HepG2 (cell line): Measurements from ENCODE around the gene MRPS5. TPM values are rescaled to one million over a fixed set of nuclear protein-coding genes. Genes with fewer than 3 reads are reported as not detected.

ENCODE experiments used
- ATF4 ChIP-seq, 2 experiments: fragments of 450-650 bp in 1 of 2; sonication (generic) in 1 of 2; formaldehyde crosslinking; IDR thresholded peaks; 2 replicates each; pipeline versions ENCODE4 v1.5.0 to v1.8.0; 2020 to 2022; ENCODE audit warnings: mild to moderate bottlenecking in 1 of 2, missing genetic modification reagents in 1 of 2
- CAMTA2 ChIP-seq: sonication (generic); formaldehyde crosslinking; IDR thresholded peaks from 2 replicates; pipeline ENCODE4 v1.4.0; 2020; ENCODE audit warnings: mild to moderate bottlenecking, missing genetic modification reagents, borderline replicate concordance
- CBX1 ChIP-seq: IDR thresholded peaks from one replicate; pipeline ENCODE4 v1.6.1; 2016; ENCODE audit warnings: antibody characterized with exemption, low read depth
- CCAR2 ChIP-seq: fragments of 200-400 bp; formaldehyde crosslinking; optimal IDR thresholded peaks from 2 replicates; pipeline ENCODE3; 2018; ENCODE audit warnings: low read depth, mild to moderate bottlenecking, low read length, moderate library complexity
- ETS1 ChIP-seq: sonication (generic); formaldehyde crosslinking; IDR thresholded peaks from 2 replicates; pipeline ENCODE4 v1.4.0; 2020; ENCODE audit warnings: missing genetic modification reagents
- FIP1L1 ChIP-seq: fragments of 200-400 bp; formaldehyde crosslinking; IDR thresholded peaks from 2 replicates; pipeline ENCODE4 v1.6.1; 2018; ENCODE audit warnings: low read depth, mild to moderate bottlenecking, low read length, moderate library complexity, borderline replicate concordance; ENCODE audit not compliant: insufficient read depth
- FOSL1 ChIP-seq: sonication (generic); formaldehyde crosslinking; IDR thresholded peaks from 2 replicates; pipeline ENCODE4 v1.9.0; 2021; ENCODE audit warnings: missing genetic modification reagents, borderline replicate concordance
- HDAC1 ChIP-seq: sonication (generic); formaldehyde crosslinking; IDR thresholded peaks from 2 replicates; pipeline ENCODE4 v1.5.1; 2020; ENCODE audit warnings: mild to moderate bottlenecking, missing genetic modification reagents
- ISL2 ChIP-seq: sonication (generic); formaldehyde crosslinking; IDR thresholded peaks from 2 replicates; pipeline ENCODE4 v1.5.0; 2020; ENCODE audit warnings: missing genetic modification reagents
- JUN ChIP-seq: sonication (generic); formaldehyde crosslinking; IDR thresholded peaks from 2 replicates; pipeline ENCODE4 v1.4.0; 2020; ENCODE audit warnings: mild to moderate bottlenecking, missing genetic modification reagents
- KLF16 ChIP-seq, 2 experiments: sonication (generic) in 1 of 2; formaldehyde crosslinking in 1 of 2; IDR thresholded peaks; 2 replicates each; pipeline versions ENCODE4 v1.6.1 to v1.8.0; 2016 to 2023; ENCODE audit warnings: missing genetic modification reagents in 2 of 2, missing compliant biosample characterization in 1 of 2
- MAF1 ChIP-seq: sonication (generic); formaldehyde crosslinking; IDR thresholded peaks from 2 replicates; pipeline ENCODE4 v1.5.0; 2020; ENCODE audit warnings: missing genetic modification reagents, borderline replicate concordance
- MYNN ChIP-seq: sonication (generic); formaldehyde crosslinking; IDR thresholded peaks from 2 replicates; pipeline ENCODE4 v1.4.0; 2020; ENCODE audit warnings: mild to moderate bottlenecking, low read depth, missing genetic modification reagents
- SOX6 ChIP-seq, 2 experiments: fragments of 450-650 bp in 1 of 2; sonication (generic) in 1 of 2; formaldehyde crosslinking in 1 of 2; IDR thresholded peaks; 2 replicates each; pipeline versions ENCODE4 v1.4.0 to v1.6.1; 2017 to 2020; ENCODE audit warnings: antibody characterized with exemption in 1 of 2, mild to moderate bottlenecking in 1 of 2, missing genetic modification reagents in 1 of 2
- TCF7 ChIP-seq: sonication (generic); IDR thresholded peaks from 2 replicates; pipeline ENCODE4 v1.6.1; 2016; ENCODE audit warnings: antibody characterized with exemption, low read depth
- ZNF274 ChIP-seq: sonication (generic); formaldehyde crosslinking; IDR thresholded peaks from 2 replicates; pipeline ENCODE4 v1.5.1; 2020; ENCODE audit warnings: mild to moderate bottlenecking, missing genetic modification reagents
- ZNF503 ChIP-seq: sonication (generic); formaldehyde crosslinking; IDR thresholded peaks from 2 replicates; pipeline ENCODE4 v1.4.0; 2020; ENCODE audit warnings: missing genetic modification reagents
- ZNF576 ChIP-seq: sonication (generic); formaldehyde crosslinking; IDR thresholded peaks from 2 replicates; pipeline ENCODE4 v1.4.0; 2020; ENCODE audit warnings: mild to moderate bottlenecking, missing genetic modification reagents
- polyA plus RNA-seq, 8 experiments: library from polyadenylated mRNA; depleted of rRNA in 3 of 8; stranded (reverse) in 7 of 8; unstranded in 1 of 8; fragments of >200 nt; fragmentation: Illumina TruSeq in 4 of 8; extraction: Trizol in 4 of 8; gene quantifications; 2 replicates each; pipeline versions ENCODE4 v1.2.1 to v1.2.3, GENCODE V29; 2011 to 2016; ENCODE audit warnings: low read depth in 4 of 8, missing spikeins in 1 of 8, mixed read lengths in 1 of 8; ENCODE audit not compliant: insufficient read depth in 1 of 8
- total RNA-seq, 5 experiments: library from RNA; depleted of rRNA; stranded (reverse); fragments of >200 nt; fragmentation: Illumina TruSeq; extraction: Trizol; gene quantifications; 2 replicates each; pipeline ENCODE4 v1.2.3, GENCODE V29; 2016; ENCODE audit warnings: low read depth in 1 of 5
- TF ChIP-seq, protein P1 (sequence below): sonication (generic); formaldehyde crosslinking; IDR thresholded peaks from 2 replicates; pipeline ENCODE4 v1.4.0; 2020; ENCODE audit warnings: low read depth, mild to moderate bottlenecking, missing genetic modification reagents
- TF ChIP-seq, protein P2 (sequence below): IDR thresholded peaks from 2 replicates; pipeline ENCODE4 v1.6.1; 2012; ENCODE audit warnings: low read length, improper control_type of control experiment

The MRPS5 gene
- total and polyA plus RNA-seq, 2 of the 13 experiments (the other 11 are each of a cell fraction or from before 2014, with no cell fraction given), result 98.8 to 134 TPM

- TF ChIP-seq MYNN (CRISPR knock-in tag), result peak; percentile 92; the same call in 1 of the 2 replicates
- no peak; the same call in 1 of the 2 replicates for TF ChIP-seq FIP1L1
- TF ChIP-seq CAMTA2 (CRISPR knock-in tag), result 0 out of 2 replicates have a peak, but pooled peaks have one; percentile 36
- peak; percentile 61 for TF ChIP-seq ISL2 (CRISPR knock-in tag)
- no peak for TF ChIP-seq TCF7
- TF ChIP-seq JUN, result peak; percentile 77; the same call in 1 of the 2 replicates
- peak; percentile 91 for TF ChIP-seq ZNF274 (CRISPR knock-in tag)
- TF ChIP-seq HDAC1 (CRISPR knock-in tag), result peak; percentile 98
- TF ChIP-seq ATF4 (CRISPR knock-in tag; IDR thresholded peaks at IDR 0.05), result no peak; a peak in 2 of 4 replicates
- peak; percentile 65 for TF ChIP-seq CBX1
- no peak for TF ChIP-seq CCAR2
- no peak; the same call in 1 of the 2 replicates for TF ChIP-seq MAF1 (CRISPR knock-in tag)
- peak in 1 of 2 experiments; percentile 93; a peak in 2 of 4 replicates for TF ChIP-seq KLF16 (CRISPR knock-in tag; IDR thresholded peaks at IDR 0.05)
- TF ChIP-seq FOSL1 (CRISPR knock-in tag), result no peak
- TF ChIP-seq ZNF503 (CRISPR knock-in tag), result peak; percentile 46; the same call in 1 of the 2 replicates
- TF ChIP-seq, protein P1, sequence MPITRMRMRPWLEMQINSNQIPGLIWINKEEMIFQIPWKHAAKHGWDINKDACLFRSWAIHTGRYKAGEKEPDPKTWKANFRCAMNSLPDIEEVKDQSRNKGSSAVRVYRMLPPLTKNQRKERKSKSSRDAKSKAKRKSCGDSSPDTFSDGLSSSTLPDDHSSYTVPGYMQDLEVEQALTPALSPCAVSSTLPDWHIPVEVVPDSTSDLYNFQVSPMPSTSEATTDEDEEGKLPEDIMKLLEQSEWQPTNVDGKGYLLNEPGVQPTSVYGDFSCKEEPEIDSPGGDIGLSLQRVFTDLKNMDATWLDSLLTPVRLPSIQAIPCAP (CRISPR knock-in tag), result no peak; the same call in 1 of the 2 replicates
- no peak for TF ChIP-seq SOX6 (IDR thresholded peaks at IDR 0.05)
- peak; percentile 57 for TF ChIP-seq SOX6 (CRISPR knock-in tag; IDR thresholded peaks at IDR 0.05)
- TF ChIP-seq, protein P2, sequence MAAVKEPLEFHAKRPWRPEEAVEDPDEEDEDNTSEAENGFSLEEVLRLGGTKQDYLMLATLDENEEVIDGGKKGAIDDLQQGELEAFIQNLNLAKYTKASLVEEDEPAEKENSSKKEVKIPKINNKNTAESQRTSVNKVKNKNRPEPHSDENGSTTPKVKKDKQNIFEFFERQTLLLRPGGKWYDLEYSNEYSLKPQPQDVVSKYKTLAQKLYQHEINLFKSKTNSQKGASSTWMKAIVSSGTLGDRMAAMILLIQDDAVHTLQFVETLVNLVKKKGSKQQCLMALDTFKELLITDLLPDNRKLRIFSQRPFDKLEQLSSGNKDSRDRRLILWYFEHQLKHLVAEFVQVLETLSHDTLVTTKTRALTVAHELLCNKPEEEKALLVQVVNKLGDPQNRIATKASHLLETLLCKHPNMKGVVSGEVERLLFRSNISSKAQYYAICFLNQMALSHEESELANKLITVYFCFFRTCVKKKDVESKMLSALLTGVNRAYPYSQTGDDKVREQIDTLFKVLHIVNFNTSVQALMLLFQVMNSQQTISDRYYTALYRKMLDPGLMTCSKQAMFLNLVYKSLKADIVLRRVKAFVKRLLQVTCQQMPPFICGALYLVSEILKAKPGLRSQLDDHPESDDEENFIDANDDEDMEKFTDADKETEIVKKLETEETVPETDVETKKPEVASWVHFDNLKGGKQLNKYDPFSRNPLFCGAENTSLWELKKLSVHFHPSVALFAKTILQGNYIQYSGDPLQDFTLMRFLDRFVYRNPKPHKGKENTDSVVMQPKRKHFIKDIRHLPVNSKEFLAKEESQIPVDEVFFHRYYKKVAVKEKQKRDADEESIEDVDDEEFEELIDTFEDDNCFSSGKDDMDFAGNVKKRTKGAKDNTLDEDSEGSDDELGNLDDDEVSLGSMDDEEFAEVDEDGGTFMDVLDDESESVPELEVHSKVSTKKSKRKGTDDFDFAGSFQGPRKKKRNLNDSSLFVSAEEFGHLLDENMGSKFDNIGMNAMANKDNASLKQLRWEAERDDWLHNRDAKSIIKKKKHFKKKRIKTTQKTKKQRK, result no peak
- TF ChIP-seq ZNF576 (CRISPR knock-in tag), result no peak
- no peak for TF ChIP-seq ETS1 (CRISPR knock-in tag)
Measured at GRCh38 chr2:95165371-95166064, 43.9 kb upstream of the MRPS5 start, which contains the start of gene ZNF2 (continued).
